H9 (cell line): Measurements from ENCODE around the gene NHSL2. TPM values are rescaled to one million over a fixed set of nuclear protein-coding genes. Genes with fewer than 3 reads are reported as not detected.

Experiments used
- DNase-seq: peaks from one replicate; pipeline ENCODE4 v3.0.0-alpha.2; 2017
- H2AFZ ChIP-seq: one replicate; pipeline ENCODE4 v1.6.1; 2013; ENCODE audit warnings: mild to moderate bottlenecking, low read length, control low read depth, moderate library complexity
- H2AK5ac ChIP-seq: 2 replicates; pipeline ENCODE4 v1.6.1; 2013; ENCODE audit warnings: low read length, control low read depth, mixed read lengths; ENCODE audit not compliant: insufficient read length
- H2BK120ac ChIP-seq: one replicate; pipeline ENCODE4 v1.6.1; 2013; ENCODE audit warnings: low read depth, mild to moderate bottlenecking, low read length, control low read depth, inconsistent platforms; ENCODE audit not compliant: poor library complexity, severe bottlenecking
- H2BK12ac ChIP-seq: 2 replicates; pipeline ENCODE4 v1.6.1; 2013; ENCODE audit warnings: low read length, control low read depth, mixed read lengths, low read depth; ENCODE audit not compliant: insufficient read length
- H2BK15ac ChIP-seq: 2 replicates; pipeline ENCODE4 v1.6.1; 2013; ENCODE audit warnings: low read depth, low read length, control low read depth
- H2BK20ac ChIP-seq: one replicate; pipeline ENCODE4 v1.6.1; 2013; ENCODE audit warnings: low read depth, mild to moderate bottlenecking, low read length, control low read depth, inconsistent platforms; ENCODE audit not compliant: poor library complexity, severe bottlenecking
- H2BK5ac ChIP-seq: 2 replicates; pipeline ENCODE4 v1.6.1; 2013; ENCODE audit warnings: low read length, control low read depth, mixed read lengths; ENCODE audit not compliant: insufficient read length
- H3K14ac ChIP-seq: 2 replicates; pipeline ENCODE4 v1.6.1; 2013; ENCODE audit warnings: low read length, control low read depth; ENCODE audit not compliant: insufficient read depth
- H3K18ac ChIP-seq: 2 replicates; pipeline ENCODE4 v1.6.1; 2013; ENCODE audit warnings: low read depth, mild to moderate bottlenecking, mixed read lengths, low read length, control low read depth; ENCODE audit not compliant: insufficient read length
- H3K23ac ChIP-seq: 2 replicates; pipeline ENCODE4 v1.6.1; 2013; ENCODE audit warnings: low read length, control low read depth, mixed read lengths, low read depth; ENCODE audit not compliant: insufficient read length
- H3K23me2 ChIP-seq: 2 replicates; pipeline ENCODE4 v1.6.1; 2013; ENCODE audit warnings: low read depth, mild to moderate bottlenecking, mixed read lengths, low read length, control low read depth; ENCODE audit not compliant: insufficient read length, poor library complexity, severe bottlenecking
- H3K27ac ChIP-seq: 2 replicates; pipeline ENCODE4 v1.5.1; 2013; ENCODE audit warnings: low read length, control low read depth, mixed read lengths, low read depth; ENCODE audit not compliant: insufficient read length
- H3K27me3 ChIP-seq: 2 replicates; pipeline ENCODE4 v1.6.1; 2013; ENCODE audit warnings: low read length, control low read depth, inconsistent platforms; ENCODE audit not compliant: insufficient read depth
- H3K4ac ChIP-seq: 2 replicates; pipeline ENCODE4 v1.6.1; 2013; ENCODE audit warnings: low read depth, mild to moderate bottlenecking, control low read depth, inconsistent platforms, low read length, moderate library complexity
- H3K4me1 ChIP-seq: 2 replicates; pipeline ENCODE4 v1.6.1; 2013; ENCODE audit warnings: low read length, control low read depth, inconsistent platforms; ENCODE audit not compliant: insufficient read depth
- H3K4me2 ChIP-seq: 2 replicates; pipeline ENCODE4 v1.6.1; 2013; ENCODE audit warnings: low read length, control low read depth, mixed read lengths; ENCODE audit not compliant: insufficient read length, insufficient read depth
- H3K56ac ChIP-seq: 2 replicates; pipeline ENCODE4 v1.6.1; 2013; ENCODE audit warnings: low read depth, mild to moderate bottlenecking, mixed read lengths, low read length, control low read depth; ENCODE audit not compliant: insufficient read length
- H3K79me1 ChIP-seq: 2 replicates; pipeline ENCODE4 v1.6.1; 2013; ENCODE audit warnings: low read depth, mild to moderate bottlenecking, moderate library complexity, low read length, control low read depth, inconsistent platforms; ENCODE audit not compliant: insufficient read depth, poor library complexity, severe bottlenecking
- H3K79me2 ChIP-seq: 2 replicates; pipeline ENCODE4 v1.6.1; 2013; ENCODE audit warnings: low read length, control low read depth, inconsistent platforms; ENCODE audit not compliant: insufficient read depth
- H3K9ac ChIP-seq: 2 replicates; pipeline ENCODE4 v1.6.1; 2013; ENCODE audit warnings: low read length, control low read depth, mixed read lengths; ENCODE audit not compliant: insufficient read length; ENCODE audit errors: extremely low read depth
- H3K9me3 ChIP-seq: one replicate; pipeline ENCODE4 v1.6.1; 2013; ENCODE audit warnings: low read depth, low read length, inconsistent platforms; ENCODE audit not compliant: control insufficient read depth
- H3T11ph ChIP-seq: one replicate; pipeline ENCODE4 v1.6.1; 2013; ENCODE audit warnings: mild to moderate bottlenecking, low read length, control low read depth, inconsistent platforms
- H4K20me1 ChIP-seq: one replicate; pipeline ENCODE4 v1.6.1; 2013; ENCODE audit not compliant: control insufficient read depth, insufficient read length, insufficient read depth
- H4K5ac ChIP-seq: 2 replicates; pipeline ENCODE4 v1.6.1; 2013; ENCODE audit warnings: low read depth, mild to moderate bottlenecking, mixed read lengths, low read length, control low read depth; ENCODE audit not compliant: insufficient read length
- H4K8ac ChIP-seq: replicated peaks from 2 replicates; pipeline ENCODE4 v1.6.1; 2013; ENCODE audit warnings: low read length, control low read depth, mixed read lengths, low read depth; ENCODE audit not compliant: insufficient read length
- H4K91ac ChIP-seq: 2 replicates; pipeline ENCODE4 v1.6.1; 2013; ENCODE audit warnings: low read depth, mild to moderate bottlenecking, moderate library complexity, mixed read lengths, low read length, control low read depth; ENCODE audit not compliant: insufficient read length
- H3K27ac Mint-ChIP-seq, 3 experiments: 2 replicates in 2 of 3; 3 replicates in 1 of 3; pipeline ENCODE4 v1.8.0; 2020 to 2021; ENCODE audit warnings: mixed read lengths in 3 of 3, mild to moderate bottlenecking in 1 of 3, moderate library complexity in 1 of 3
- H3K27me3 Mint-ChIP-seq: 2 replicates; pipeline ENCODE4 v1.8.0; 2021; ENCODE audit warnings: low read depth, mild to moderate bottlenecking, moderate library complexity, mixed read lengths
- H3K36me3 Mint-ChIP-seq, 3 experiments: 2 replicates in 2 of 3; 3 replicates in 1 of 3; pipeline ENCODE4 v1.8.0; 2020 to 2021; ENCODE audit warnings: low read depth in 3 of 3, mixed read lengths in 3 of 3; ENCODE audit not compliant: insufficient read depth in 1 of 3
- H3K4me1 Mint-ChIP-seq, 2 experiments: 2 replicates each; pipeline ENCODE4 v1.8.0; 2020; ENCODE audit warnings: mixed read lengths in 2 of 2
- H3K4me3 Mint-ChIP-seq, 2 experiments: 2 replicates in 1 of 2; 3 replicates in 1 of 2; pipeline ENCODE4 v1.8.0; 2020 to 2021; ENCODE audit warnings: mild to moderate bottlenecking in 2 of 2, mixed read lengths in 2 of 2, moderate library complexity in 1 of 2
- H3K9me3 Mint-ChIP-seq, 2 experiments: 2 replicates in 1 of 2; 3 replicates in 1 of 2; pipeline ENCODE4 v1.8.0; 2020; ENCODE audit warnings: mild to moderate bottlenecking in 2 of 2, mixed read lengths in 2 of 2, moderate library complexity in 1 of 2
- WGBS: extraction: QIAGEN DNeasy Blood & Tissue Kit; methylation state at CpG from one replicate; pipeline ENCODE4 v1.1.7; 2013; ENCODE audit warnings: missing lambda C conversion rate, low lambda C conversion rate, mixed read lengths; ENCODE audit not compliant: insufficient read length; ENCODE audit errors: extremely low coverage; 5-methylcytosine and 5-hydroxymethylcytosine counted together
- total RNA-seq: library from RNA; stranded (reverse); gene quantifications from 2 replicates; pipeline ENCODE4 v1.2.1, GENCODE V29; 2021
- TF ChIP-seq, protein P1 (sequence below): fragments of 200-600 bp; sonication (generic); conservative IDR thresholded peaks from 3 replicates; pipeline ENCODE4 v1.8.0; 2021; ENCODE audit warnings: antibody characterized with exemption, mild to moderate bottlenecking

The NHSL2 gene
- total RNA-seq, 1 experiment from 2014 or later = 6.4 TPM

DNA sequence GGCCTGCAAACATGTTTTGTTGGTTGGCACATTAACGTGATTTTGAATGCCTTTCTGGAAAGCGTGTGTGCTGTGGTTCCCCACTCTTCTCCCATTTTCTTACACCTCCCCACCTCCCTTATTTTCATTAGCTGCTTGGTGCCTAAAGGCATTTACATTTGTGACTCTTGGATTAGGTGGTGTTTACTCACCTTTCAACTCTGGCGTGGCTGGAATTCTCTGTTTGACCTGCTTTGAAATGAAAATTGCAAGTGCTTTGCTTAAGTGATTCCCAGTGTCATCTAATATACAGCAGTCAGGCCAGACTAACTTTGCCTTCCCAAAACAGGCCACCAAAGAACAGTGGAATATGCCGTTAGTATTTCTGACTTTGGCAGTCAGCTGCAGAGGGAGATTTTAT is 80.5 kb downstream of the NHSL2 start:
- Histone ChIP-seq H3K56ac (no peak overlapping the region), H3K9me3 (peaks cover 22% of the 10 kb centered on the region), H4K20me1 (no peaks in the 10 kb centered on the region), H3K4ac (no peak overlapping the region), H2BK20ac (no peak overlapping the region), H4K8ac (no peak overlapping the region), H4K5ac (no peak overlapping the region), H3K18ac (no peak overlapping the region), H3K14ac (no peak overlapping the region), H2BK12ac (no peak overlapping the region), H3K27ac (no peak overlapping the region), H3K79me1 (no peaks in the 10 kb centered on the region), H2BK120ac (no peak overlapping the region), H3K79me2 (no peaks in the 10 kb centered on the region), H3K23me2 (no peaks in the 10 kb centered on the region), H3K4me1 (peaks cover 4% of the 10 kb centered on the region; the same call in 1 of the 2 replicates), H3K27me3 (no peaks in the 10 kb centered on the region), H2BK15ac (no peak overlapping the region), H3K4me2 (no peak overlapping the region), H2AFZ (no peak overlapping the region), H3T11ph (no peak overlapping the region), H3K9ac (no peak overlapping the region), H4K91ac (no peak overlapping the region), H2AK5ac (no peak overlapping the region), H3K23ac (no peak overlapping the region), H2BK5ac (no peak overlapping the region)
- TF ChIP-seq, protein P1, sequence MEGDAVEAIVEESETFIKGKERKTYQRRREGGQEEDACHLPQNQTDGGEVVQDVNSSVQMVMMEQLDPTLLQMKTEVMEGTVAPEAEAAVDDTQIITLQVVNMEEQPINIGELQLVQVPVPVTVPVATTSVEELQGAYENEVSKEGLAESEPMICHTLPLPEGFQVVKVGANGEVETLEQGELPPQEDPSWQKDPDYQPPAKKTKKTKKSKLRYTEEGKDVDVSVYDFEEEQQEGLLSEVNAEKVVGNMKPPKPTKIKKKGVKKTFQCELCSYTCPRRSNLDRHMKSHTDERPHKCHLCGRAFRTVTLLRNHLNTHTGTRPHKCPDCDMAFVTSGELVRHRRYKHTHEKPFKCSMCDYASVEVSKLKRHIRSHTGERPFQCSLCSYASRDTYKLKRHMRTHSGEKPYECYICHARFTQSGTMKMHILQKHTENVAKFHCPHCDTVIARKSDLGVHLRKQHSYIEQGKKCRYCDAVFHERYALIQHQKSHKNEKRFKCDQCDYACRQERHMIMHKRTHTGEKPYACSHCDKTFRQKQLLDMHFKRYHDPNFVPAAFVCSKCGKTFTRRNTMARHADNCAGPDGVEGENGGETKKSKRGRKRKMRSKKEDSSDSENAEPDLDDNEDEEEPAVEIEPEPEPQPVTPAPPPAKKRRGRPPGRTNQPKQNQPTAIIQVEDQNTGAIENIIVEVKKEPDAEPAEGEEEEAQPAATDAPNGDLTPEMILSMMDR = no peak
- H3K27me3 Mint-ChIP-seq = peaks cover 11% of the 10 kb centered on the region
- H3K4me3 Mint-ChIP-seq = 0 out of 5 replicates have a peak overlapping the region, but pooled peaks of 1 of the 2 experiments have one; percentile 3
- WGBS = no CpG with 5 or more reads among the region's 4 CpGs
- peaks cover 72 to 79% of the 10 kb centered on the region in 2 experiments for H3K9me3 Mint-ChIP-seq
- peak overlapping the region in 1 of 3 experiments; percentile 30; a peak in 1 of 7 replicates for H3K27ac Mint-ChIP-seq
- peaks cover 47 to 61% of the 10 kb centered on the region in 2 experiments for H3K4me1 Mint-ChIP-seq
- no peak for DNase-seq
- peaks cover 7 to 19% (median 14%) of the 10 kb centered on the region in 3 experiments; a peak in 6 of 7 replicates for H3K36me3 Mint-ChIP-seq
